ENCODE measurements around the gene AHNAK. TPM values are rescaled to one million over a fixed set of nuclear protein-coding genes. Genes with fewer than 3 reads are reported as not detected.

The AHNAK gene
- total and polyA plus RNA-seq, 9 donors: 114 to 699 (median 540) TPM

DNA sequence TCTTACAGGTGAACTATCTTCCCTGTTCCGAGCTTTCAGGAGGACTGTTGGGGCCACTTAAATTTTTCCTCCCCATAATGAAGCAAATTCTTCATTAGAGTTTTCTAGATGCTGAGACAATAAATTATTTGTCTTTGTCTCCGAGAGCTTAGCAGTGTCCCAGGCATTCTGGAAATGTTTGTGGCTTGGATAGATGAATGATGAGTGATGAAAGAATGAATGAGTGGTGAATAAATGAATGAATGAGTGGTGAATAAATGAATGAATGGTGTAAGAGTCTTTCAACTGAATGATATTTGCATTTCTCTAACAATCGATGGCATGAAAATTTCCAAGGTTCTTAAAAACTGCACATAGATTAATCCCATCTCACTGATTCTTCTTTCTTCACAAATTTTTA lies 52.8 kb downstream of the AHNAK start:
- no peak for DNase-seq
- Histone ChIP-seq H3K36me3 (no peaks in the 10 kb centered on the region), H3K4me1 (ENCODE audit: insufficient read depth) (no peaks in the 10 kb centered on the region), H3K9me3 (no peaks in the 10 kb centered on the region), H3K4me3 (no peak overlapping the region), H3K27me3 (no peaks in the 10 kb centered on the region), H3K27ac (no peak overlapping the region)
- 92 to 97% (median 96%) methylated on average over 3 of the region's 3 CpGs for WGBS, 3 donors
- intact Hi-C loops (cut with DNase I): no loop called here
- TF ChIP-seq CTCF (IDR thresholded peaks at IDR 0.05) (no peak), POLR2A (IDR thresholded peaks at IDR 0.05) (no peak), EP300 (IDR thresholded peaks at IDR 0.05) (no peak)

DNA sequence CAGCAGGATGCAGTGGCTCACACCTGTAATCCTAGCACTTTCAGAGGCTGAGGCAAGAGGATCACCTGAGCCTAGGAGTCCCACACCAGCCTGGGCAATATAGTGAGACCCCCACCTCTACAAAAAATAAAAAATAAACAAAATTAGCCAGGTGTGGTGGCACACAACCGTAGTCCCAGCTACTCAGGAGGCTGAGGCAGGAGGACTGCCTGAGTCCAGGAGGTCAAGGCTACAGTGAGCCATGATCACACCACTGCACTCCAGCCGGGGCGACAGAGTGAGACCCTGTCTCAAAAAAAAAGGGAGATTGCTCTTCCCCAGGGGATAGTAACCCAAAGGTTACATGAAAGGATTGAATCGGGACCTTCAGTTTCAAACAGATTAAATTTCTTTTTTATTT lies 54.0 kb downstream of the AHNAK start:
- WGBS, 3 donors: 83 to 96% (median 92%) methylated on average over 4 of the region's 4 CpGs
- intact Hi-C loops (cut with DNase I): no loop called here
- no peak for TF ChIP-seq POLR2A (IDR thresholded peaks at IDR 0.05)
- no peak for TF ChIP-seq EP300 (IDR thresholded peaks at IDR 0.05)
- TF ChIP-seq CTCF (IDR thresholded peaks at IDR 0.05): no peak

DNA sequence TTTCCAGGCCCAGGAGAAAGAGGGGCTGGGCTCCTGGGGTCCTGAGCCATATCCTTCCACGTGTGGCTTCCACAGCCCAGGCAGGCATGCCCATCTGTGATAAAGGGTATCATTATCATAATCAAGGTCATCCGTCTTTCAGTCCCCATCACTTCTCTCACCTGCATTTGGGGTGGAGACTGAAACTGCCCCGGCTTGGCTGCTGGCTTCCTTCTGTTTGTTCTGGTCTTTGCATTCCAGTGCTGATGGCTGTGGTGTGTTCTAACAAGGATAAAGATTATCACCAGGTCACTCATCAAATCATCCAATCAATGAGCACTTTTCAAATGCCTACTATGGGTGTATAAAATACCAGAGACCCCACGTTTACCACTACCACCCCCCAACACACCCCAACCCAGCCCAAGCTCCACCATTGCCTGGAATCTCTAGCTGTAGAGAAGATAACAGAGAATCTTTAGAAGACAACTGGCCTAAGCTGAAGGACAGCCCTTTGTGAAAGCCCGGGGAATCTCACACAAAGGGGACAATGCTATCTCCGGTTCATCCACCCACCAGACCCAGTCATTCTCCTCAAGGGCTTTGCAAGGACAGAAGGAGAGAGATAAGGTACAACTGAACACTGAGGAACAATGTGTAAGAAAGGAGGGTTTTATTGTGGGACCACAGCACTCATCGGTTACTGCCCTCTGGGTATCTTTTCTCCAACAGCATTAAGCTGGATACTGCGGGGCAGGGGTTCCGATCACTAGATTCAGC lies 54.9 kb downstream of the AHNAK start:
- Histone ChIP-seq H3K36me3 (no peaks in the 10 kb centered on the region), H3K9me3 (no peaks in the 10 kb centered on the region), H3K4me3 (no peak overlapping the region), H3K27me3 (no peaks in the 10 kb centered on the region), H3K4me1 (ENCODE audit: insufficient read depth) (no peaks in the 10 kb centered on the region), H3K27ac (no peak overlapping the region)
- 85 to 89% (median 87%) methylated on average over 9 of the region's 9 CpGs for WGBS, 3 donors
- intact Hi-C loops (cut with DNase I): no loop called here
- no peak for TF ChIP-seq EP300 (IDR thresholded peaks at IDR 0.05)
- no peak for TF ChIP-seq CTCF (IDR thresholded peaks at IDR 0.05)
- TF ChIP-seq POLR2A (IDR thresholded peaks at IDR 0.05): no peak
- DNase-seq: no peak

More for the DNA sequence above, 54.0 kb downstream of the AHNAK start:
- H3K36me3 ChIP-seq: no peaks in the 10 kb centered on the region
- H3K9me3 ChIP-seq: no peaks in the 10 kb centered on the region
- H3K27ac ChIP-seq: no peak overlapping the region
- no peaks in the 10 kb centered on the region for H3K27me3 ChIP-seq
- no peak for DNase-seq
- H3K4me3 ChIP-seq: no peak overlapping the region
- no peaks in the 10 kb centered on the region for H3K4me1 ChIP-seq (ENCODE audit: insufficient read depth)

- no peaks in the 10 kb centered on the region for H3K4me1 ChIP-seq (ENCODE audit: insufficient read depth)
- H3K27me3 ChIP-seq: no peaks in the 10 kb centered on the region
- no peak overlapping the region for H3K4me3 ChIP-seq
- WGBS, 3 donors: 72 to 83% (median 79%) methylated on average over 4 of the region's 4 CpGs
- no peak for TF ChIP-seq CTCF (IDR thresholded peaks at IDR 0.05)
- TF ChIP-seq EP300 (IDR thresholded peaks at IDR 0.05): no peak
- TF ChIP-seq POLR2A (IDR thresholded peaks at IDR 0.05): no peak
- H3K9me3 ChIP-seq: no peaks in the 10 kb centered on the region
- intact Hi-C loops (cut with DNase I): no loop called here
- H3K36me3 ChIP-seq: no peaks in the 10 kb centered on the region
- no peak for DNase-seq
- no peak overlapping the region for H3K27ac ChIP-seq
Observed at GRCh38 chr11:62489204-62489603, 57.4 kb downstream of the AHNAK start.

Data from ovary (tissue), 9 donors.